Central memory CD8-positive, alpha-beta T cell (primary cell): ENCODE results near the gene DPF3.
"Not testable (repeated sequence)": the region's sequence is repeated elsewhere in the genome, so short reads cannot be mapped to it uniquely, and the experiment has no call there.

ENCODE experiments used
- ATAC-seq: fragments of 150-1000 bp; cut with Tn5 transposase; replicated peaks from 2 replicates; pipeline ENCODE4 v1.10.0; 2022; ENCODE audit warnings: mild to moderate bottlenecking, moderate FRiP score, moderate number of reproducible peaks; ENCODE audit not compliant: poor library complexity, severe bottlenecking; ENCODE audit errors: extremely low read depth
- DNase-seq, 2 donors: peaks; one replicate each; pipeline ENCODE4 v3.0.0; 2021; ENCODE audit warnings: low spot score in 2 of 2
- H3K27ac Mint-ChIP-seq: one replicate; pipeline ENCODE4 v1.8.0; 2022; ENCODE audit warnings: low read depth, mild to moderate bottlenecking, moderate library complexity, mixed read lengths
- H3K27me3 Mint-ChIP-seq: one replicate; pipeline ENCODE4 v1.8.0; 2022; ENCODE audit warnings: mixed read lengths
- H3K36me3 Mint-ChIP-seq: one replicate; pipeline ENCODE4 v1.8.0; 2022; ENCODE audit warnings: mild to moderate bottlenecking, moderate library complexity, mixed read lengths; ENCODE audit not compliant: insufficient read depth
- H3K4me1 Mint-ChIP-seq: one replicate; pipeline ENCODE4 v1.8.0; 2022; ENCODE audit warnings: mixed read lengths
- H3K4me3 Mint-ChIP-seq: one replicate; pipeline ENCODE4 v1.8.0; 2022; ENCODE audit warnings: mild to moderate bottlenecking, moderate library complexity, mixed read lengths
- H3K9me3 Mint-ChIP-seq: one replicate; pipeline ENCODE4 v1.8.0; 2022; ENCODE audit warnings: mixed read lengths

Gene DPF3

DNA sequence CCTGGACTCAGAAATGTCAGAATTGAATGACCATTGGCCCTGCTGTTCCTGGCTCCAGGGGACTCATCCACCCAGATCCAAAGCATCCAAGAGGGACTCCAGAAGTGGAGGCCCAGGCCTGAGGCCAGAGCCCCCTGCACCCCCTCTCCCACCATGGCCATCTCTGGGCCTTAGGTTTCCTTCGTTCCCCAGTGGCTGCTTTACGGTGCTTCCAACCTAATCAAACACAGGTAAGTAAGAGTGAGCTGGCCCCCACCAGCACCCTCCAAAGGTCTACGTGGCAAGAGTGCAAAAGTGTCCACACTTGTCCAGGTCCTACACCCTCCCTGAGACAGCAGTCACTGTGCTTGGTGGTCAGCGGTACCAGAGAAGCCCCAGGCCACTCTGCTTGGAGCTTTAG, 139.0 kb downstream of the DPF3 start:
- H3K27ac Mint-ChIP-seq = no peak overlapping the region
- ATAC-seq (no peak), DNase-seq (no peak)
- H3K4me1 Mint-ChIP-seq = no peaks in the 10 kb centered on the region
- no peak overlapping the region for H3K4me3 Mint-ChIP-seq
- H3K36me3 Mint-ChIP-seq = no peaks in the 10 kb centered on the region
- H3K27me3 Mint-ChIP-seq = peaks cover 28% of the 10 kb centered on the region
- H3K9me3 Mint-ChIP-seq = peaks cover 30% of the 10 kb centered on the region

DNA sequence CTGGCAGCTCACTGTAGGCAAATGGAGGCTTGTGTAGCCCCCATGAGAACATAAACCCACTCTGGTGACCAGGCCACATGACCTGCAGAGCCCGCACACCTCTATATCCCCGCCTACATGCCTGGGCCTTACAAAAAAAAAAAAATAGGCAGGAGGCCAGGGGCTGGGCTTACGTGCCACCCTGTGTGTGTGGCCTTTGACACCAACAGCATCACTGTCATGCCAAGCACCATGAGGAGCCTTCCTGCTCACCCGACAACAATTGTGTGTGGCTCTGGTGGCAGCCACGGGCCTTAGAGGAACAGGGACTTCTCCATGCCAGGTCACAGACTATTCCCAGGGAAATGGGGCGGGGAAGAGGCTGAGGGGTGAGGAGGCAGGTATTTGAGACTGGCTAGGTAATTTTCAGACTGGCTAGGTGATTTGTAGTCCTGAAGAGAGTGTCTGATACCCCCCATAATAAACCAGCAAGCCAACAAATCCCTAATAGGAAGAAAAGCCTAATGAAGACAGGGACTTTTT, 140.0 kb downstream of the DPF3 start:
- Mint-ChIP-seq H3K9me3 (peaks cover 24% of the 10 kb centered on the region), H3K4me1 (no peaks in the 10 kb centered on the region), H3K27me3 (peaks cover 36% of the 10 kb centered on the region), H3K36me3 (no peaks in the 10 kb centered on the region), H3K27ac (no peak overlapping the region), H3K4me3 (no peak overlapping the region)
- ATAC-seq (no peak), DNase-seq (no peak)

DNA sequence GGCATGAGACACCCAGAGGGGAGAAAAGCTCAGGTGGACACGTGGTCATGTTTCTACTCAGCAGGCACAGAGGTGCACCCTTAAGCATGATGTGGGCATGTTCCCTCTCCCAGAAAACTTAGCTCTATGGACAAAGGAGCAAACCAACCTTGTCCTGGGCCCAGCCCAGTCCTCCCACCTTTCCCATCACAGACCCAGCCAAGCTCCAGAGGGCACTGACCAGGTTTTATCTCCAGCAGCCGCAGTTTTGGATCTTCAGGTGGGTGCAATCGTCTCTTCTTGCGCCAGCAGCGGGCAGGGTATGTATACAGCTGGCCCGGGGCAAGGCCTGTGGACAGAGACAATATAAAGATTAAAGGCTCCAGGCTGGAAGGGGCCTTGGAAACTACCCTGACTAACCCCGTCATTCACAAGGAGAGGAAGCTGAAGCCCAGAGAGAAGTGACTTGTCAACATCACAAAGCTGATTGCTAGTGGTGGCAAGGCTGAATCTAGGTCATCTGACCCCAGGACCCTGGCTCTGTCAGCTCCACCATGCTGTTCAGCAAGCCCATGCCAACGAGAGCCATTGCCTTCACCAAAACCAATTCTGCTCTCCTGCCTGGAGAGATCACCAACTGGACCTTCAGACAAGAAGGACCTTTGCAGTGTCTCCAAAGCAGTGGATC, 140.7 kb downstream of the DPF3 start:
- no peaks in the 10 kb centered on the region for H3K36me3 Mint-ChIP-seq
- H3K27me3 Mint-ChIP-seq = peaks cover 39% of the 10 kb centered on the region
- no peak overlapping the region for H3K4me3 Mint-ChIP-seq
- H3K27ac Mint-ChIP-seq = no peak overlapping the region
- DNase-seq (no peak), ATAC-seq (no peak)
- no peaks in the 10 kb centered on the region for H3K4me1 Mint-ChIP-seq
- H3K9me3 Mint-ChIP-seq = peaks cover 16% of the 10 kb centered on the region

DNA sequence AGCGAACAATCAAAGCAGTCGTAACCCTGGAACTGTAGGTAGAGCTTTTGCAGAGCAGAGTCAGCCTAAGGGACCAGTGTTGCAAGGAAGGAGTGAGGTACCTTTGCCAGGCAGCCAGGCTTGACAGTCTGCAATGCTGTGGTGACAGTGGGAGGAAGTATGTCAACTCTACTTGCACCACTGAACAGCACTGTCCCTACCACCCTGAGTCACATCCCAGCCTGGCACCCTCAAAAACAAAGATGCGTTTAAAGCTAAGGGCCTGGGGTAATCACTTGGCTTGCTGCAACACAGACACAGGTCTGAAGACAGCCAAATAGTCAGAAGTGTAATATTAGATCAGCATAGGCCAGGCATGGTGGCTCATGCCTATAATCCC, 141.9 kb downstream of the DPF3 start:
- Mint-ChIP-seq H3K9me3 (peaks cover 9% of the 10 kb centered on the region), H3K27me3 (peaks cover 37% of the 10 kb centered on the region), H3K4me3 (no peak overlapping the region), H3K27ac (no peak overlapping the region), H3K4me1 (no peaks in the 10 kb centered on the region), H3K36me3 (no peaks in the 10 kb centered on the region)
- DNase-seq = no peak
- ATAC-seq = no peak

DNA sequence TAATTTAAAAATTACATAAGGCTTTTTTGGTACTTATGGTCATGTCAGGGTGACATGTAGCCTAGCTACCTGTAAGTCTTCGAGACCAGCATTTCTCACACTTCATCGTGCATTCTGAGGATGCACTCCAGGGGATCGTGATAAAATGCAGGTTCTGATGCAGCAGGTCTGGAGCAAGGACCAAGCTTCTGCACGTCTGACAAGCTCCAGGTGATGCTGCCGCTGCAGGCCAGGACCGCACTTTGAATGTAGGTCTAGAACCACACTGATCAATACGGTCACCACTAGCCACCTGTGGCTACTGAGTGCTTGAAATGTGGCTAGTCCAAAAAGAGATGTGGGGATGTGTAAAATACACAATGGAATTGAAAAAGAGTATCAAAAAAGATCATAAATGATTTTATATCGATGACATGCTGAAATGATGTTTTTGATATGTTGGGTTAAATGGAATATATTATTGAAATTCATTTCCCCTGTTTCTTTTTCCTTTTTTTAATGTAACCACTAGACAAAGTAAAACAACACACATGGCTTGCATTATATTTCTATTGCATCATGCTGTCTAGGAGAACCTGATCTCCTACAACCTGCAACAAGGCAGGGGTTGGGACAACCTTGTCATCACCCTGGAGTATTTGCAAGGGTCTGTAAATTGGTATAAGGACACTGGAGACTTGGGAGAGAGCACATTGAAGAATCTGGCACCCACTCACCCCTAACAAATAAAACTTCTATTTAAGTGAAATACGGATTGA, 142.4 kb downstream of the DPF3 start:
- Mint-ChIP-seq H3K9me3 (peaks cover 5% of the 10 kb centered on the region), H3K27ac (no peak overlapping the region), H3K36me3 (no peaks in the 10 kb centered on the region), H3K4me3 (no peak overlapping the region), H3K4me1 (no peaks in the 10 kb centered on the region), H3K27me3 (peaks cover 32% of the 10 kb centered on the region)
- no peak for ATAC-seq
- DNase-seq = no peak

DNA sequence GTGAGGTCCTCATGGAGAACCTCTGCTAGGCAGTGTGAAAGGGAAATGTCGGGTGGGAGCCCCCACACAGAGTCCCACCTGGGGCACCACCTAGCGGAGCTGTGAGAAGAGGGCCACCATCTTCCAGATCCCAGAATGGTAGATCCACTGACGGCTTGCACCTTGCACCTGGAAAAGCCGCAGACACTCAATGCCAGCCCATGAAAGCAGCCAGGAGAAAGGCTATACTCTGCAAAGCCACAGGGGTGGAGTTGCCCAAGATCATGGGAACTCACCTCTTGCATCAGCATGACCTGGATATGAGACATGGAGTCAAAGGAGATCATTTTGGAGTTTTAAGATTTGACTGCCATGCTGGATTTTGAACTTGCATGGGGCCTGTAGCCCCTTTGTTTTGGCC, 145.0 kb downstream of the DPF3 start:
- H3K4me1 Mint-ChIP-seq, H3K4me3 Mint-ChIP-seq, ATAC-seq, H3K36me3 Mint-ChIP-seq, H3K9me3 Mint-ChIP-seq, H3K27ac Mint-ChIP-seq, DNase-seq: not testable (repeated sequence)
- peaks cover 12% of the 10 kb centered on the region for H3K27me3 Mint-ChIP-seq

DNA sequence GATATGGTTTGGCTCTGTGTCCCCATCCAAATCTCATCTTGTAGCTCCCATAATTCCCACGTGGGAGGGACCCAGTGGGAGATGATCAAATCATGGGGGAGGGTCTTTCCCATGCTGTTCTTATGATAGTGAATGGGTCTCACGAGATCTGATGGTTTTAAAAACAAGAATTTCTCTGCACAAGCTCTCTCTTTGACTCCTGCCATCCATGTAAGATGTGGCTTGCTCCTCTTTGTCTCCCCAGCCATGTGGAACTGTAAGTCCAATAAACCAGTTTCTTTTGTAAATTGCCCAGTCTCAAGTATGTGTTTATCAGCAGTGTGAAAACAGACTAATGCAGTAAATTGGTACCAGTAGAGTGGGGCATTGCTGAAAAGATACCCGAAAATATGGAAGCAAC, 146.2 kb downstream of the DPF3 start:
- no peak for ATAC-seq
- H3K4me3 Mint-ChIP-seq = no peak overlapping the region
- H3K9me3 Mint-ChIP-seq = no peaks in the 10 kb centered on the region
- peaks cover 12% of the 10 kb centered on the region for H3K27me3 Mint-ChIP-seq
- no peaks in the 10 kb centered on the region for H3K4me1 Mint-ChIP-seq
- H3K36me3 Mint-ChIP-seq = no peaks in the 10 kb centered on the region
- no peak overlapping the region for H3K27ac Mint-ChIP-seq
- DNase-seq = no peak

DNA sequence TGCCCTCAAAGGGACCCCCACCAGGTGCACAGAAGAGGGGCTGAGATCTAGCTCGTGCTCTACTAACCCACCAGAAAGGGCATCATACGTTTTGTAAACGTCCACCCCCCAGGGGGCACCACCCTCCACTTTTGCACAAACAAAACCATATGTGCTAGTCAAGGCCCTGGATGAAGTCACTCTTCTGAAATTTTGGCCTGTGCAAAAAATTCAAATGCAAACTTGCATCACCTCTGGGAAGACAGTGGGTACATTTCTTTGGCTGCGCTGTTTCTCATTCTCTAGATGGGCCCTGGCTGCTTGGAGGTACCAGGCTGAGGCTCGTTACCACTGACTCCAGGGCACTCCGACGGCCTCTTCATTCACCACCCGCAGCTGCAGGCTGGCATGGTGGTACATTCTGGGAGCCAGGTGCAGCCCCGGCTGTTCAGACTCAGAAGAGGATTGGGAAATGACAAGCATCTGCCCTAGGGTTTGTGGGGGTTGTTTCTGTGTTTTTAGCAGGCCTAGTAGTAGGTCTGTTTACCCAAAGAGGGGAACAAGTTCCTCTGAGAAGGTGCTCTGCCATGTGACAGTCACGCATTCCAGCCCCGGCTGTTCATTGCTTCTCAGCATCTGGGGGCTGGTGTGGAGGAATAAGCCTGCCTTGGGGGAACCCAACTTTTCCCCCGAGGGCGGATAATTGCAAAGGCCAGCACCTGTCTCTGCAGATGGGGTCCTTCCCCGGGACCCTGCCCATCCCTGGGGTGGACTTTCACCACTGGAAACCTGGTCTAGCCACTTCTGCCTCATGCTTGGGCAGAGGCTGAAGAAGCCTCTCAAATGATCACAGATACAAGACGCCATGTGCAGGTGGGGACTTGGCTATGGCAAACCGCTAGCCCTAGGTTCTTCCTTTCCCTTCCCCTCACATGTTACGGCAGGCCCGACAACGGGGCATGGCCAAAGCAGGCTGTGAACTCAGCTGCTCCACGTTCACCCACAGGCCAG, 147.6 kb downstream of the DPF3 start:
- H3K36me3 Mint-ChIP-seq = no peaks in the 10 kb centered on the region
- ATAC-seq = no peak
- H3K27ac Mint-ChIP-seq = no peak overlapping the region
- H3K27me3 Mint-ChIP-seq = peaks cover 12% of the 10 kb centered on the region
- no peaks in the 10 kb centered on the region for H3K4me1 Mint-ChIP-seq
- H3K9me3 Mint-ChIP-seq = no peaks in the 10 kb centered on the region
- H3K4me3 Mint-ChIP-seq = no peak overlapping the region
- DNase-seq = no peak

DNA sequence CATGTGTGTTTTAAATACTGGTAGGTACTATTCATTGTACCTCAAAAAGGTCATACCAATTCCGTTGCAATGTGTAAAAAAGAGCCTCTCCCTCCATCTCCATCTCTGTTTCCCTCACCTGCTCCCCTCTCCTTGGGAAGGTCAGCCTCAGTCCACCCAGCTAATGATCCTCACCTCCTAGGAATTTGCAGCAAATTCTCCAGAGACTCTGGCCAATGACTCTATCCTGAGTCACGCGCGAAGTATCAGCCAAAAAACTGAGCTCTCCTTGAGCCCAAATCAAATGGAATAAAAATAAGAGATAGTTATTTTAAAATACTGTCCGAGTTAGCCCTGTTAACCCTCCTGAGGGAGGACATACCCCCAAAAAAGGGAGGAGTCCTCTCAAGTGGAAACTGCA, 148.4 kb downstream of the DPF3 start:
- Mint-ChIP-seq H3K27me3 (peaks cover 12% of the 10 kb centered on the region), H3K36me3 (no peaks in the 10 kb centered on the region), H3K4me3 (no peak overlapping the region), H3K9me3 (no peaks in the 10 kb centered on the region), H3K4me1 (no peaks in the 10 kb centered on the region), H3K27ac (no peak overlapping the region)
- DNase-seq (no peak), ATAC-seq (no peak)

DNA sequence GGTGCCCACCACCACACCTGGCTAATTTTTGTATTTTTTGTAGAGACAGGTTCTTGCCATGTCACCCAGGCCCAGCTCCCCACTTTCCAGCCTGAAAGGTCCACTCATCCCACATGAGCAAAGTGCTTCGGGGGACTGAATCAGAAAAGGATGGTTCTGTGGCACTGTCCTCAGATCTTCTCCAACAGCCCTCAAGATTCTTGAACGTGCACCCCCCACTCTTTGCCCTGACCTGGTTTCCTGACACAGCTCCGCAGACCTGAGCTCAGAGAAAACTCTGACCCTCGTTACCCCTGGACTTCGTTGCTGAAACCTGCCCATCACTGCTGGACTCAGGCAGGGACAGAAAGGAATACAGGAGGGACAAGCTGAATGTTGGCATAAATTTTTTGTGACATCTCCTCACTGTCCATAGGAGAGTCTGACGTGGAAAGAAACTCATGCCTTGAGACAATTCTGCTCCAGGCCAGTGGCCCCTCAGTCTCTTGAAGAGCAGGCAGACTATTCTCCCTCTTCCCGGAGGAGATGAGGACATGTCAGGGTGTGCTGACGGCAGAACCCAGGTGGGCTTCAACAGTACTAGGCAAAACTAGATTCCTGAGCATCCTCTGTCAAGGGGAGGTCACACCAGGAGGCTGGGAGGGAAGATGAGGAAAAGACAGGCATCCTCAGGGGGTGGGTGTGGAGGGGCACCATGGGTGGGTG, 149.3 kb downstream of the DPF3 start:
- H3K27ac Mint-ChIP-seq = no peak overlapping the region
- ATAC-seq (no peak), DNase-seq (peak in 1 of 2 donors; percentile 2)
- no peaks in the 10 kb centered on the region for H3K9me3 Mint-ChIP-seq
- no peak overlapping the region for H3K4me3 Mint-ChIP-seq
- no peaks in the 10 kb centered on the region for H3K4me1 Mint-ChIP-seq
- peaks cover 9% of the 10 kb centered on the region for H3K27me3 Mint-ChIP-seq
- H3K36me3 Mint-ChIP-seq = no peaks in the 10 kb centered on the region

DNA sequence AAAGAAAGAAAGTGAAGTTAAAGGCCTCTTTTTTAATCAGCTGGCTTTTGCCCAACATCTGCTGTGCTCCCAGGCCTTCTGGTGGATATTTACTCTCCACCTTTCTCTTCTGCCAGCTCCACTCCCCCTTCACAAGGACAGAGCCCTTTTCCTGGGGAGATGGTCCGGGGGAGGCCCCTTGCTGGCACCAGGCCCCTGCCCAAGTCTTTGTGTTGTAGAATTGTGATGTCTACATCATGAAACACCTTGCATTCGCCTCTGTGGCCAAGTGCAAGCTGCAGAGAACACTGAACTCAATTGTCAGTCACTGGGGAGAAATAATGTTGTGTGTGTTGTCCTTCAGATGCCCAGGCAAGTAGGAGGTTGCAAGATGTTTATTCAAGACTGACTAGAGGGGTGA, 150.3 kb downstream of the DPF3 start:
- no peak for ATAC-seq
- DNase-seq = peak in 1 of 2 donors; percentile 2
- no peaks in the 10 kb centered on the region for H3K9me3 Mint-ChIP-seq
- no peaks in the 10 kb centered on the region for H3K27me3 Mint-ChIP-seq
- no peak overlapping the region for H3K4me3 Mint-ChIP-seq
- H3K27ac Mint-ChIP-seq = no peak overlapping the region
- no peaks in the 10 kb centered on the region for H3K4me1 Mint-ChIP-seq
- H3K36me3 Mint-ChIP-seq = no peaks in the 10 kb centered on the region

DNA sequence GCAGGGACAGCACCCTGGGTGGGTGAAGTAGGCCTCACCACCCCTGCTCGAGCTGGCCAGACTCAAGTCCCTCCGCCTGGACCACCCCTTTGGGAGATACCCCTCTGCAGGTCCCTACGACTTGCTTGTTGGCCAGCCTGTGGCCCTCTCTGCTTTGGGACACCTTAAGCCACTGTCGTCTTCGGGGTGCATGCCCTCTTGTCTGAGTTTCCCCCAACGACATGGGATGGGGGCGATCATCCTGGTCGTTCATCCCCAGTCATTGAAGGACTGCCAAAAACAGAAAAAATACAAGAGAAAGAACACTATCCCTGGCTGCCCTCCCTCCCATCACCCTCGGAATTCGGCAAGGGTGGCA, 151.1 kb downstream of the DPF3 start:
- H3K36me3 Mint-ChIP-seq = no peaks in the 10 kb centered on the region
- H3K4me1 Mint-ChIP-seq = no peaks in the 10 kb centered on the region
- H3K27me3 Mint-ChIP-seq = no peaks in the 10 kb centered on the region
- H3K27ac Mint-ChIP-seq = no peak overlapping the region
- no peak for ATAC-seq
- no peaks in the 10 kb centered on the region for H3K9me3 Mint-ChIP-seq
- DNase-seq = no peak
- H3K4me3 Mint-ChIP-seq = no peak overlapping the region
